ENCODE measurements around the gene PDGFRA.

- TF ChIP-seq TAF1 (conservative IDR thresholded peaks at IDR 0.05) (no peak), JUND (IDR thresholded peaks at IDR 0.05) (no peak)
Observed at GRCh38 chr4:54337009-54337408, 107.9 kb downstream of the PDGFRA start.

All from liver (tissue), 2 donors.